ENCODE measurements around the gene PARD3. TPM values are rescaled to one million over a fixed set of nuclear protein-coding genes. Genes with fewer than 3 reads are reported as not detected.
"Not testable (repeated sequence)": the region's sequence is repeated elsewhere in the genome, so short reads cannot be mapped to it uniquely, and the experiment has no call there.

Gene PARD3
- total RNA-seq, 1 donor from 2014 or later = 20.6 TPM

GRCh38 chr10:34413214-34413613 is 401.9 kb downstream of the PARD3 start:
- no peak for DNase-seq

- no peak for DNase-seq
Measured at GRCh38 chr10:34408956-34409355, 406.1 kb downstream of the PARD3 start.

GRCh38 chr10:34408381-34408780 is 406.7 kb downstream of the PARD3 start:
- no peak for DNase-seq

DNA sequence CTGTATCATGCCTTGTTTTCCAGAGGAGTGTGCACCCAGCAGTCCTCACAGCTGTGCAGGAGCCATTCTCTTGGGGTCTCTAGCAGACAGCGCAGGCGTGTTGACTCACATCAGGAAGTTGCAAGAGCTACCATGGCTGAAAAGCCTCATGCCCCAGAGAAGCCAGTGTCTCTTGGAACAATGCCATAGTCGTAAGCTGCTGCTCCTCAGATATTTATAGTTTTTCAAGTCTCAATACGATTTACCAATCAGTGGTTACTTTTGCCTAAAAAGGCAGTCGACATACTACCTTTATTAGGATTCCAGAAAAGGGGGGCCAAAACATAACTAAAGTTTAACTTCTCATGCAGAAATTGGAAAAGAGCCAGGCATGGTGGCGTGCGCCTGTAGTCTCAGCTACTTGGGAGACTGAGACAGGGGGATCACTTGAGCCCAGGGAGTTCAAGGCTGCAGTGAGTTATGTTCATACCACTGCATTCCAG is 407.7 kb downstream of the PARD3 start:
- DNase-seq = no peak

GRCh38 chr10:34406463-34407323 is 408.4 kb downstream of the PARD3 start:
- no peak for DNase-seq

GRCh38 chr10:34405611-34406462 is 409.3 kb downstream of the PARD3 start:
- no peak for DNase-seq

- no peak for DNase-seq
Measured at GRCh38 chr10:34403512-34403911, 411.6 kb downstream of the PARD3 start.

GRCh38 chr10:34400075-34400474 is 415.0 kb downstream of the PARD3 start:
- no peak for DNase-seq

GRCh38 chr10:34399013-34399412 is 416.1 kb downstream of the PARD3 start:
- DNase-seq = no peak

DNA sequence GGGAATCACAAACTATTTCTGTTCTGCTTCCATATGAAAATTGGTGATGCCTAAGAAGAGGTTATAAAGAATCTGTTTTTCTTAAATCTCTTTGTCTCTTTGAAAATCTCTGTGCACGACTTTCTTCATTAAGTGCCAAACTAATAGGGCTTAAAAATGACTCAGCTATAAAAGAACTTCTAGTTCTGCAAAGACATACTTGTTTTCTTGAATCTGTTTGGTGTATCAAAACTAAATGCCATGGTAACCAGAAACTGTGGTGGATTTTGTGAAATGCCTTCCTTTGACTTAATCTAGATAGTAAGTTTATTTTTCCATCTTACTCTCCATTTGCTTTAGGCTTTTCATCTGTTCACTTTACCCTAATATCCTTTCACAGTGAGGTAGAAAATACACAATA is 417.8 kb downstream of the PARD3 start:
- no peak for DNase-seq

DNA sequence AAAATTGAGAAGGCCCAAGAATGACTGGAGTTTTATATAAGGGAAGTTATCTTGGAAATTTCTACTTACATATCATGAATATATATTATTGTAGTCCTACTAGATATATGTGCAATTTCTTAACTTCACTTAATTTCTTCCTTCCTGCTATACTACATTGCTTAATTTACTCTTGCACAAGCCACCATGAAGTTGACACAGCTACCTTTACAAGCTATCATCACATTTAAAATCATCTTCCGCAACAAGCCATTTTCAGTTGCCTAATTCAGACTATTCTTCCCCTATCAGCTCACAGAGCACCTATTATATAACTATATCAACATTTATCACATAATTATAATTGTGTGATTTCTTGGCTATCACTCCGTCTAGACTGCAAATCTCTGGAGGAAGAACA is 418.4 kb downstream of the PARD3 start:
- no peak for DNase-seq

DNA sequence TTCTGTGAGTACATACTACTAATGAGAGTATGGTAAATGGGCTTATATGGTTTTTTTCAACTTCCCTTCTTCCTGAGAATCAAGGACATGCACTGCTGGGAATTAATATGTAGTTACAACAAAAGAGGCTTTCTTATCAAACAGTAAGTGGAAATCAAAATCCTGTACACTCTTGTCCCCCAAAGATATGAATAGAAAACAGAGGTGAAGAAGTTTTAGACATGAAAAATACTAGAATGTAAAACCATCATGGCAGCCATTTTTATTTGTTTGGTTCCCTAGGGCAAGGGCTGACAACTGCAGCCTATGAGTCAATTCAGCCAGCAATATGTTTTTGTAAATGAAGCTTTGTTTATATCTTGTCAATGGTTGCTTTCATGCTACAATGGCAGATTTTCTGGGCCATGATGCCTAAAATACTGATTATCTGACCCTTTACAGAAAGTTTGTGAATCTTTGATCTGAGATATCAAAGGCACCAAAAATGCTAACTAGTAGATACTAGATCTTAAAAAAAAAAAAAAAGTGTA is 422.4 kb downstream of the PARD3 start:
- no peak for DNase-seq

DNA sequence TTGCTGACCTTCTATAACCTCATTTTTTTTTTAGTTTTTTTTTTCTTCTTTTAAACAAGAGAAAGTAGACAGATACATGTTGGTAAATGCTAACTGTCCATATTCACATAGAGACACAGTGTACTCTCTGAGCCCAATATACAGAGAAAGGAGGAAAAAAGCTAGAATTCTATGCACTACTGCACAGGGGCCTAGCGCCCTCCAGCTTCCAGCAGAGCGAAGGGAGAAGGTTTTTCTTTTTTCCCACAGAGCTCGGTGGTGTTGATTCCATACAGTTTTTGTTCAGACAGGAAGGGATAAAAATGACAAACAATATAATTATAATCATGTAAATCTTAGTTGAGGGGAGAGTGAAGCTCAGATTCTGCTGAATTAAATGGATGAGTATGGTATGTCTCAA is 423.9 kb downstream of the PARD3 start:
- not testable (repeated sequence) for DNase-seq

DNA sequence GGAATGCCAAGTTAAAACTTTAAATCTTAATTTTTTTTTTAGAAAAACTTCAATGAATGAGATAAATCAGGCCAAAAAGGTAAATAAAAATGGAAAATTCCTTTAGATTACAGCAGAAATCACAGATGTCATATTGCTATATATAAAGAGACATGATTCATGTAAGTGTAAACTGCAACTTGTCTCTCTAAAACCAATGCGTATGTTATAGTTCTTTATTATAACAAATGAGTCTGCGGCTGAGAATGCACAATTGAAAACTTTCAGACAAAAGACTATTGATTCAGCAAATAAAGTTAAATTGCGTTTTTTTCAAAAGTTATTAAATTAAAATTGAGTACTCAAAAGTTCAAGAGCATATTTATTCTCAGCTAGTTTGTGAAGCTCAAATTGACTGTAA is 425.3 kb downstream of the PARD3 start:
- DNase-seq = no peak

- DNase-seq = no peak
Measured at GRCh38 chr10:34386921-34387320, 428.2 kb downstream of the PARD3 start.

DNA sequence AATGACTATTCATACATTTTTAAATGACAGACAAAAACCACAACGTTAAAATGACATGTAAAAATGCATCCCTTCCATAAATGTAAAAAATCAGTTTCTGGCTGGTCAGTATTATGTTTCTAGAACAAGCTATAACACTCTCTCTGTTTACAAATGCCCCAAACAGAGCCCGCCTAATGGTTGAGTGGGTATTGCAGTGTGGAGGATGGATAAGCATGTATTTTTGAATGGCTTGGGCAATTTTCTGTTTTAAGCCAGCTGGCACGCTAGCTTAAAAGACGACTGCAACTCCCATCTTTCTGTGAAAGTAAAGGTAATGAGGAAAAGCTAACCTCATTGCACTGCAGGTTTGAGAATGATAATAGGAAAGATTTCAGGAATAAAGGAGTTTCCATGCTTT is 430.7 kb downstream of the PARD3 start:
- no peak for DNase-seq

DNA sequence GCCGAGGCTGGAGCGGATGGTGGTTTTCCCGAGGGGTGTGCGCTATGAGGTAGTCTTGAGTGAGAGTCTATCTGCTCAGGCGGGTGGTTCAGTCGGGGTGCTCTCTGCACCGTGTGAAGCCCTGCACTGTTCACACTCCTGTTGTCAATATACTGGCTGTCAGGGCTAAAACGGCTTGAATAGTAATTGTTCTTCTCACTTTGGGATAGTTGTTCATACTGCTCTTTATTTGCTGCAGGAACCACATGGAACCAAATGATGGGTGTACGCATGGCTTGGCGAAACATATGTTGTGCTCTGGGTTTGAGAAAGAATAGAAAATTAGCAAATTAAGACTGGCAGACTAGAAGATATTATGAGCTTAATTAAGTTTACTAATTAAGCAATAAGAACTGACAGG is 432.5 kb downstream of the PARD3 start:
- DNase-seq = no peak

GRCh38 chr10:34380856-34381255 is 434.2 kb downstream of the PARD3 start:
- DNase-seq = no peak

GRCh38 chr10:34378297-34378696 is 436.8 kb downstream of the PARD3 start:
- no peak for DNase-seq

DNA sequence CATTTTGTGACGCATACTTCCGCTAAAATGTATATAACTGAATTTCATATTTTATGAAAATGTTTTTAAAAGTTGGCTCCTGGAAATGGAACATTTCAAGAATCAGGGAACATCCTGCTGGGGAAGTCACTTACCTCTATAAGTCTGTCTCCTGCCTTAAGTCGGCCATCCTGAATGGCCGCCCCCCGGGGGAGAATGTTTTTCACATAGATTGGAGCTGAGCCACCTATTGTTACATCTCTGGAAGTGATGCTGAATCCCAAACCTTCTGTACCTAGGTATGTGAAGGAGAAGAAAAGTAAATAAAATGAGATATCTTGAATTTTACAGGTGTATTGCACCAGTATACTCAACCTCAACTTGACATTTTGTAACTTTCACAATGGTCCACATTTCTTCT is 437.3 kb downstream of the PARD3 start:
- DNase-seq = no peak

GRCh38 chr10:34374356-34375045 is 440.6 kb downstream of the PARD3 start:
- DNase-seq = no peak

GRCh38 chr10:34373211-34373610 is 441.9 kb downstream of the PARD3 start:
- no peak for DNase-seq

All from occipital lobe (tissue), 2 donors.